KOPT-K1 (cell line): Measurements from ENCODE around the gene ARSG.
"Not testable (repeated sequence)": the region's sequence is repeated elsewhere in the genome, so short reads cannot be mapped to it uniquely, and the experiment has no call there.

Experiments
- H3K27ac ChIP-seq: fragments of 200-600 bp; sonication (generic); 2 replicates; pipeline ENCODE4 v1.5.1; 2016; ENCODE audit warnings: antibody characterized with exemption, mild to moderate bottlenecking, low read depth, low read length; ENCODE audit not compliant: poor library complexity, severe bottlenecking
- H3K36me3 ChIP-seq: fragments of 200-600 bp; sonication (generic); 2 replicates; pipeline ENCODE4 v1.5.1; 2017; ENCODE audit warnings: antibody characterized with exemption, mild to moderate bottlenecking, low read length, moderate library complexity; ENCODE audit not compliant: insufficient read depth
- H3K9me3 ChIP-seq: fragments of 200-600 bp; sonication (generic); 2 replicates; pipeline ENCODE4 v1.5.1; 2017; ENCODE audit warnings: antibody characterized with exemption, low read length, mild to moderate bottlenecking; ENCODE audit not compliant: insufficient read depth, poor library complexity, severe bottlenecking

The ARSG gene

DNA sequence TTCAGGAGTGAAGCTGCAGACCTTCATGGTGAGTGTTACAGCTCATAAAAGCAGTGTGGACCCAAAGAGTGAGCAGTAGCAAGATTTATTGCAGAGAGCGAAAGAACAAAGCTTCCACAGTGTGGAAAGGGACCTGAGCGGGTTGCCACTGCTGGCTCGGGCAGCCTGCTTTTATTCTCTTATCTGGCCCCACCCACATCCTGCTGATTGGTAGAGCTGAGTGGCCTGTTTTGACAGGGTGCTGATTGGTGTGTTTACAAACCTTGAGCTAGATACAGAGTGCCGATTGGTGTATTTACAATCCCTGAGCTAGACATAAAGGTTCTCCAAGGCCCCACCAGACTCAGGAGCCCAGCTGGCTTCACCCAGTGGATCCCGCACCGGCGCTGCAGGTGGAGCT, 17.2 kb downstream of the ARSG start:
- not testable (repeated sequence) for H3K36me3 ChIP-seq, H3K27ac ChIP-seq, H3K9me3 ChIP-seq

- not testable (repeated sequence) for H3K9me3 ChIP-seq, H3K36me3 ChIP-seq, H3K27ac ChIP-seq
Observed at GRCh38 chr17:68309066-68309670, 17.9 kb downstream of the ARSG start.

- Histone ChIP-seq H3K36me3 (0 out of 2 replicates have a peak, but pooled peaks cover 6% of the 10 kb centered on the region), H3K9me3 (no peaks in the 10 kb centered on the region), H3K27ac (no peak overlapping the region)
Observed at GRCh38 chr17:68310152-68310551, 18.9 kb downstream of the ARSG start.

DNA sequence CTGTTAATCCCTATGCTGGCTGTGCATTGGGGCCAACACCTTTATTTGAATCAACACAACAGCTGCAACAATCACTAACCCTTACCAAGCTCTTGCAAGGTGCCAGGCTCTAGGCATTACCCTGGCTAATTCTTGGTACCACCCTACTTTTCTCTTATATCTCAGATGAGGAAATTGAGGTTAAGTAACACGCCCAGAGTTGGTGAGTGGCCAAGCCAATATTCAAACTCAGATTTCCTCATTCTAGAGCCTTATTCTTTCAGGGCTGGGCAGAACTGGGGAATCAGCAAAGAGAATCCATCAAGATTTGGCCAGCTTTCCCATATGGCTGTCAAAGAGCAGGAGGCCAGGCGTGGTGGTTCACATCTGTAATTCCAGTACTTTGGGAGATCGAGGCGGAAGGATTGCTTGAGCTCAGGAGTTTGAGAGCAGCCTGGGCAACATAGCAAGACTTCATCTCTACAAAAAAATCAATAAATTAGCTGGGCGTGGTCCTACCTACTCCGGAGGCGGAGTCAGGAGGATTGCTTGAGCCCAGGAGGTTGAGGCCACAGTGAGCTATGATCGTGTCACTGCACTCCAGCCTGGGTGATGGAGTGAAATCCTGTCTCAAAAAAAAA, 23.7 kb downstream of the ARSG start:
- Histone ChIP-seq H3K36me3 (no peaks in the 10 kb centered on the region), H3K27ac (no peak overlapping the region), H3K9me3 (no peaks in the 10 kb centered on the region)

DNA sequence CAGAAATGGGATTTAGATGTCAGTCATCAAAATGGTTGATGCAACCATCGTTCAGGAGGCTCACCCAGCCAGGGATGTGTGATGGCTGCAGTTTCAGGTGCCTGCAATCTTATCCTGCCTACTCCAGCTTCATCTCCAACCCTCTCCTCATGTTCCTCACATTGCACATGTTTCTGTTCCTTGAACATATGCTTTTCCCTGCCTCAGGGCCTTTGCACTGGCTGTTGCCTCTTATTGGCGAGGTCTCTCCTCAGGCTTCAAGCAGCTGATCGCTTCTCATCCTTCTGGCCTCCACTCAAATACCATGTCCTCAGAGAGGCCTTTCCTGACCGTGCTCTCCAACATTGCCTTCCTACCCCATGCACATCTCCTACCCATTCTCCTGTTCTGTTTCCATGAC, 24.6 kb downstream of the ARSG start:
- H3K36me3 ChIP-seq, result no peaks in the 10 kb centered on the region
- H3K27ac ChIP-seq, result no peak overlapping the region
- no peaks in the 10 kb centered on the region for H3K9me3 ChIP-seq

DNA sequence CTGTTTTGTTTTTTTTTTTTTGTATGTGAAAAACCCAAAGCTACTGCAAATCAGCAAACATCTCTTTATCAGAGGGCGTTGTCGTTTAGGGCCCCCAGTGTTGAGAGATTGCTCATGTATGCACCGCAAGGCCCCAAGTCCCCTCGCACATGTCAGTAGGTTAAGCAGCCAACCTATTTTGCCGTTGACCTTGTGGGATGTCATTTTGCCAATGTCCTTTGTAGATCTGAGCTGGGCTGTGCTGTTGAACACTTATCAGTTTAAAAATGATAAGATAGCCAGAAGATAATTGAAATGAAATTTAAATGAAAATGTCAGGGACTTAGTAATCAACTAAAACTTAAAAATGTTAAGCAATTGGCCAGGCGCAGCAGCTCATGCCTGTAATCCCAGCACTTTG, 26.2 kb downstream of the ARSG start:
- Histone ChIP-seq H3K27ac (peak overlapping the region; percentile 2), H3K9me3 (no peaks in the 10 kb centered on the region), H3K36me3 (no peaks in the 10 kb centered on the region)

DNA sequence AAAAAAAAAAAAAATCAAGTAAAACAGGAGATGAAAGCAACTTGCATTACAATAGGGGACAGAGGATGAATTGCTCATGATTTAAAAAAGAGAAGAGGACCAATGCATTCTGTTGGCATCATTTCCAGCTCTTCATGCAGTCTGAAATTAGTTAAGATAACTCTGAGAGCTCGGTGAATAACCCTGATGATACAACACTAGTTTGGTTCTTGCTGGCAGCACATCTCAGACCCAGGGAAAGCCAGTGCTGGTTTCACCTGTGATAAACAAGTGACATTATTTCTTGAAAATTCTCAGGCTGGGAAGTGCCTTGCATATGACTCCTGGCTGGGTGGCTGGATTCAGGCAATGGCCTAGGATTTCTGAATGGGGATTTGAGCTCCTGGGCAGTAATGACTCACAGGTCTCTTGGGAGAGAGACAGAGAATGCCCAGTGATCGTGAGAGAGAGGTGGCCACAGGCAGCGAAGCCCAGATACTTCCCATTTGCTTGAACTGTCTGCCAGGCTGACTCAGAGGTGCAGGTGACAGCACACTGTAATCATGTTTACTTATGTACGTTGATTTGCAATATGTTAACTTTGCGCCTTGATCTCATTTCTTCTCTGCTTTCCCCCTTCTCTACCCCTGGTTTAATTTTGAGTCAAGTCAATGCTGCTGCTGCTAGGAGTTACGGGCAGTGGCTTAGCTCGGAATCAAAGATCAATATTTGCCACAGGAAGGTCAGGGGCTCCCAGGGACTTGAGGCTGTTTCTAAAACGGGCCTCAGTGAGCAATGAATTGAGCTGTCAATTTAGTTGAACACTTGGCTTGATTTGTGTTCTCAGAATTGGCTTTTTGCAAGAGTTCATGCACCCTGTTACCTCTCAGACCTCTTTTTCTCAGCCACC, 27.1 kb downstream of the ARSG start:
- H3K9me3 ChIP-seq, result no peaks in the 10 kb centered on the region
- no peaks in the 10 kb centered on the region for H3K36me3 ChIP-seq
- no peak overlapping the region for H3K27ac ChIP-seq

DNA sequence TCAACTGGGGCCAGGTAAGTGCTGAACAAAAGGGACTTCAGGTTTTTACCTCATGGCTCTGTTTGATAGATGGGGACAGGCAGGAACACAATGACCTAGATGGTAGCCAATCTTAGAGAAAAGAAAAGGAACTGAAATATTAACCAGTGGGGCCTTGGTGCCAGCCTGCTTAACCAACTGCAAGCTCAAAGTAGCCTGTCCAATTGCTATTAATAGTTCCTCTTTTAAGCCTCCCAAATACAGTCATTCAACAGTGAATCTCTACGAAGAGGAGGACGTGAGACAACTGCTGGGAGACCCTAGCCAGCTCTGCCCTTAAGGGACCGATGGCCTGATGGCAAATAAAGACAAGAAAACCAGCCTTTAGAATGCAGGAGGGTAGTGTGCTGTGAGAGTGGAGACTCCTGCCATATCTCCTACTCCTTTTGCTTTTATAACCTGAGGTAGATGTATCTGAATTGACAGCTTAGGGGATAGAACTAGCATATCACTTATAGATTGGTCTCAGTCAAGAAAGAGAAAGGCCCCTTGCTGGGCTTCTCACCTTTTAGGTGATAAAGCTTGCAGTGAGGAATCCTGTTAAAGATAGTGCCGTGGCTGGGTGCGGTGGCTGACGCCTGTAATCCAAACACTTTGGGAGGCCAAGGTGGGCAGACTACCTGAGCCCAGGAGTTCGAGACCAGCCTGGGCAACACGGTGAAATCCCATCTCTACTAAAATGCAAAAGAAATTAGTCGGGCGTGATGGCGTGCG, 28.3 kb downstream of the ARSG start:
- H3K27ac ChIP-seq, result no peak overlapping the region
- no peaks in the 10 kb centered on the region for H3K9me3 ChIP-seq
- no peaks in the 10 kb centered on the region for H3K36me3 ChIP-seq

GRCh38 chr17:68320311-68320865, 29.1 kb downstream of the ARSG start:
- H3K36me3 ChIP-seq, result no peaks in the 10 kb centered on the region
- no peaks in the 10 kb centered on the region for H3K9me3 ChIP-seq
- H3K27ac ChIP-seq, result no peak overlapping the region

GRCh38 chr17:68320943-68321555, 29.8 kb downstream of the ARSG start:
- Histone ChIP-seq H3K27ac (no peak overlapping the region), H3K36me3 (no peaks in the 10 kb centered on the region), H3K9me3 (no peaks in the 10 kb centered on the region)

DNA sequence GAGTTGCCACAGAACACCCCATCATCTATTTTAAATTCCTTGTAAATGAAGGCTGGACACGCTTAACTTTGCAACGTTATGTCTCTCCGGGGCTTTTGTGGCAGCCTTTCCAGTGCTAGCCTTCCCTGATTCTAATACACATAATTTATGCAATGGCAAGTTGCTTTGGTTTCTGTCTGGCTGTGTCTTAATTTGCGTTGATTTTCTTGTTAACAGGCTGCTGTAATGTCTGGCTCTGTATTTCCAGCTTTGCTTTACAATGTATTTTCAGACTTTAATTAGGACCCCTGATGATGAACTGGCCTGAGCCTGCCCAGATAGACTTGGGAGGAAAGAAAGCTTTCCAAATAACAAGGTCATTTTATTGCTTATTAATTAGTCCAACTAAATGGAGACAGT, 30.3 kb downstream of the ARSG start:
- Histone ChIP-seq H3K27ac (no peak overlapping the region), H3K36me3 (no peaks in the 10 kb centered on the region), H3K9me3 (no peaks in the 10 kb centered on the region)

GRCh38 chr17:68322630-68323029, 31.3 kb downstream of the ARSG start:
- no peaks in the 10 kb centered on the region for H3K9me3 ChIP-seq
- no peaks in the 10 kb centered on the region for H3K36me3 ChIP-seq
- no peak overlapping the region for H3K27ac ChIP-seq

- no peak overlapping the region for H3K27ac ChIP-seq
- no peaks in the 10 kb centered on the region for H3K9me3 ChIP-seq
- no peaks in the 10 kb centered on the region for H3K36me3 ChIP-seq
Observed at GRCh38 chr17:68324114-68324513, 32.8 kb downstream of the ARSG start.

DNA sequence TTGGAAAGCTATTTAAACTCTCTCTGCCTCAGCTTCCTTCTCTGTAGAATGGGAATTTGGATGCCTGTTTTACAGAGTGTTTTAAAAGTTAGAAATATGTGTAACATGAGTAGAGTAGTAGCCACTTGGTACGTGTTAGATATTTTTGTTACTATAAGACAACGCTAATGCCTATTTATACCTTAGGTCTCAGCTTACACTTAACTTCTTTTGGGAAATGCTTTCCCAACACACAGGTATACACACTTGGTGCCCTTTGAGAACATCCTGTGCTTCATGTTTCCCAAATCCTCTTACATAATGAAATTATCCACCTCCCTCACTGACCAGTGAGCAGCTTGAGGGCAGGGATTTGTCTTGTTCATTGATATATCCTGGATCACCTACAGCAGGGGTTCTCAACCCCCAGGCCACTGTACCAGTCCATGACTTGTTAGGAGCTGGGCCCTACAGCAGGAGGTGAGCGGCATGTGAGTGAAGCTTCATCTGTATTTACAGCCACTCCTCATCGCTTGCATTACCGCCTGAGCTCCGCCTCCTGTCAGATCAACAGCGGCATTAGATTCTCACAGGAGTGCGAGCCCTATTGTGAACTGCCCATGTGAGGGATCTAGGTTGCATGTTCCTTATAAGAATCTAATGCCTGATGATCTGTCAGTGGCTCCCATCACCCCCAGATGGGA, 33.5 kb downstream of the ARSG start:
- Histone ChIP-seq H3K27ac (no peak overlapping the region), H3K9me3 (peaks cover under 1% of the 10 kb centered on the region), H3K36me3 (no peaks in the 10 kb centered on the region)
